ENCODE results near the gene COPS6.
A peak's percentile ranks its signal among the peaks of the same experiment; 100 is the strongest.

COPS6 gene

GRCh38 chr7:100088621-100089457 is at the start of gene COPS6:
TSS of gene COPS6 (plus strand) at chr7:100088969. CDS start at chr7:100088991, 22 bp downstream.
- DNase-seq (ENCODE audit: extremely low spot score) = peak; percentile 67
- ChIA-PET CTCF (no interaction called here), POLR2A (interaction anchor here (0.6 to 3.9 kb wide), 3 partner anchors 12 to 80 kb away, joined by 3 to 100 read pairs (median 4); partner anchors contain the start of genes AP4M1, GAL3ST4 and MCM7)
- TF ChIP-seq L3MBTL2 (conservative IDR thresholded peaks at IDR 0.05) = peak; percentile 85
- no peak for TF ChIP-seq ZNF384 (IDR thresholded peaks at IDR 0.05)

DNA sequence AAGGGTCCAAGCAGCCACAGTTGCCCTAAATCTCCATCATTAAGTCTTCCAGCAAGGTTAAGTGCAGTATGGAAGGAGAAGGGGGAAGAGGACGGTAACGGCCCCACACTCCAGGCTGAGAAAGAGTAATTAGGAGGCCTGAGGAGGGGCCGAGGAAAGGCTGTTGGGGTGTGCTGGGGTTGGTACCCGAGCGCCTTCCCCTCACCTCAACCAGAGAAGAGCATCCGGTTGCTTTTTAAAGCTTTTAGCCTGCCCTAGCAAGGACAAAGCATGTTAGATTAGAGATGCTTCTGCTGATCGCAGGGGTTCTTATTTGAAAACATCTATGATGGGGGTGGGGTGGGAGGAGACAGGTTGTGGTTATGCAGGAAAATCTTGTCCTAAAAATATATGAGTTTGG is 48.2 kb upstream of the COPS6 start:
- CTCF ChIA-PET = no interaction called here
- no peak for TF ChIP-seq L3MBTL2 (conservative IDR thresholded peaks at IDR 0.05)
- no peak for TF ChIP-seq LEF1 (IDR thresholded peaks at IDR 0.05; ENCODE audit: borderline replicate concordance)
- TF ChIP-seq HDGF (IDR thresholded peaks at IDR 0.05; ENCODE audit: borderline replicate concordance) = no peak
- TF ChIP-seq FOXA1 (IDR thresholded peaks at IDR 0.05) = no peak
- TF ChIP-seq ELF4 (IDR thresholded peaks at IDR 0.05) = no peak
- no peak for TF ChIP-seq SP1 (IDR thresholded peaks at IDR 0.05)
- TF ChIP-seq CTBP1 (IDR thresholded peaks at IDR 0.05; ENCODE audit: borderline replicate concordance) = no peak
- POLR2A ChIA-PET = no interaction called here
- no peak for DNase-seq (ENCODE audit: extremely low spot score)

GRCh38 chr7:100044718-100045117 is 44.1 kb upstream of the COPS6 start:
- DNase-seq (ENCODE audit: extremely low spot score) = no peak
- ChIA-PET POLR2A (no interaction called here), CTCF (no interaction called here)
- no peak for TF ChIP-seq ARNT (IDR thresholded peaks at IDR 0.05)

- no peak for DNase-seq (ENCODE audit: extremely low spot score)
- CTCF ChIA-PET = interaction anchor here (0.7 kb wide), 1 partner anchor 11 kb away, joined by 3 read pairs; no protein-coding TSS in a partner anchor
- TF ChIP-seq FOXK2 (IDR thresholded peaks at IDR 0.05) = no peak
- no peak for TF ChIP-seq PKNOX1 (IDR thresholded peaks at IDR 0.05)
- no peak for TF ChIP-seq ZNF384 (IDR thresholded peaks at IDR 0.05)
- TF ChIP-seq TARDBP (IDR thresholded peaks at IDR 0.05) = no peak
- TF ChIP-seq SP1 (IDR thresholded peaks at IDR 0.05) = no peak
- no peak for TF ChIP-seq FOXA1 (IDR thresholded peaks at IDR 0.05)
- no peak for TF ChIP-seq LEF1 (IDR thresholded peaks at IDR 0.05; ENCODE audit: borderline replicate concordance)
- TF ChIP-seq L3MBTL2 (conservative IDR thresholded peaks at IDR 0.05) = no peak
- no peak for TF ChIP-seq SUZ12 (IDR thresholded peaks at IDR 0.05)
- no peak for TF ChIP-seq CTBP1 (IDR thresholded peaks at IDR 0.05; ENCODE audit: borderline replicate concordance)
- POLR2A ChIA-PET = interaction anchor here (1.4 kb wide), 1 partner anchor 30 kb away, joined by 3 read pairs; no protein-coding TSS in a partner anchor
Observed at GRCh38 chr7:100048680-100049079, 40.1 kb upstream of the COPS6 start.

DNA sequence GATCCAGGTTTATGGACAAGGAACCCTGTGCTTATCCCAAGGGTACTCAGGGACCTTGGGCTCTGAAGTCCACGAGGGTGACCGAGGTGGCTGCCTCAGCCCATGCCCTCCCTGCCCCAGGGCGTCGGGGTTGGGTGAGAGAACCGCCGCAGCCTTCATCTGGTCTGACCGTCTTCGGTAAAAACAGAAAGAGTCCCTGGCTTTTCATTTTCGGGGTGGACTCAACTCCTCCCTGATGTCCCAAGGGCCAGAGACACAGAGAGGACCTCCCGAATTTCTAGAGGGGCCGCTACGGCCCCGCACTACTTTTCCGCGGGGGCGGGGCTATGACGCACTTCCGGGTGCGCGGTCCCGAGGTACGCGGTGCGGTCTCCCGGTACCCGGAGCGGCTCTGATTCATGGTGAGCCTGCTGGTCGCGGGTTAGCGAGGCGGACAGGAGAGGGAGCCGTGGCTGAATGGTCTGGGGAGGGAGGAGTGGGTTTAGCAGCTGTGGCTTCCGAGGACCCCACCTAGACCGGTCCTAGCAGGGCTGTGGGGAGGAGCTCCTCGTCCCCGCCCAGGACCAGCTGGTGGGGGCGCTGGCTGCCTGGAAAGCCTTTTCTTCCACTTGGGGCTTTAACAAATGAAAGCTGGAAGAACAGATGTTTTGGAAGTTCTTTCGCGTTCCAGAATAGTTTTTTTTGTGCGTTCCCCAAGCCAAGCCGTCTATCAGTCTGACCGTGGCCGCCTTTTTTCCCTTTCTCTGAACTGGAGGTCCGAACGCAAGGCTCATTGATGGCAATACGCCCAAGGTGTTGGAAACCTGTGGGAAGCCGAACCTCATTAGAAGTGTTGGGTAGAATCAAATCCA is 39.1 kb upstream of the COPS6 start, which contains the start of gene ZSCAN21:
Gene ZSCAN21 (plus strand): TSS at position 334 of the 851 bp plus-strand sequence. CDS start 7,233 bp downstream, outside the sequence.
- POLR2A ChIA-PET = interaction anchor here (0.6 to 1.9 kb wide), 13 partner anchors 9 to 59 kb away, joined by 3 to 12 read pairs (median 4); partner anchors contain the start of genes AP4M1, MCM7 and ZKSCAN1
- CTCF ChIA-PET = interaction anchor here (0.7 kb wide), 1 partner anchor 12 kb away, joined by 3 read pairs; no protein-coding TSS in a partner anchor
- peak; percentile 89 for DNase-seq (ENCODE audit: extremely low spot score)
- TF ChIP-seq ELF4 (IDR thresholded peaks at IDR 0.05) = peak; percentile 84
- TF ChIP-seq L3MBTL2 (conservative IDR thresholded peaks at IDR 0.05) = peak; percentile 89
- TF ChIP-seq BHLHE40 (IDR thresholded peaks at IDR 0.05; ENCODE audit: borderline replicate concordance) = no peak
- TF ChIP-seq PKNOX1 (IDR thresholded peaks at IDR 0.05) = no peak
- no peak for TF ChIP-seq SP1 (IDR thresholded peaks at IDR 0.05)
- no peak for TF ChIP-seq FOXM1 (IDR thresholded peaks at IDR 0.05; ENCODE audit: borderline replicate concordance)
- no peak for TF ChIP-seq CTBP1 (IDR thresholded peaks at IDR 0.05; ENCODE audit: borderline replicate concordance)
- no peak for TF ChIP-seq HDGF (IDR thresholded peaks at IDR 0.05; ENCODE audit: borderline replicate concordance)

DNA sequence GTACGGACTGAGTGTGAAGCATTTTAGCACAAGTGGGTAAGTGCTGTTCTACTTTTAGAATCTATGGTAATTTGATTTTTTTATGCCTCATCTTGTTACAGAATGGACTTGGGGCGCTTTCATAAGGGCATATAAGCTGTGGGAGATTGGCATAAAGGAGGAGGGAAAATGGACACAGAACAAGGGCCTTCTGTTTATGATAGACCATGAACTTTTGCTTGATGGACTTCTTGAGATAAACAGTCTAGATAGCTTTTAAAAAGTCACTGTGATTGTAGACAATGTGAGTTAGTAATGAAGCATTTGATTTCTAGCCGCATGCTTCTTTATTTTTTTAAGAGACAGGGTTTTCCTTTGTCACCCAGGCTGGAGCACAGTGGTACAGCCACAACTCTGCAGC is 37.2 kb upstream of the COPS6 start:
- ChIA-PET POLR2A (interaction anchor here (0.6 kb wide), 1 partner anchor 17 kb away, joined by 3 read pairs; no protein-coding TSS in a partner anchor), CTCF (interaction anchor here (0.9 to 1.4 kb wide), 2 partner anchors 58 to 61 kb away, joined by 3 to 5 read pairs; no protein-coding TSS in a partner anchor)
- TF ChIP-seq ARNT (IDR thresholded peaks at IDR 0.05) (no peak), SP1 (IDR thresholded peaks at IDR 0.05) (no peak), FOXA1 (IDR thresholded peaks at IDR 0.05) (no peak), HDGF (IDR thresholded peaks at IDR 0.05; ENCODE audit: borderline replicate concordance) (no peak), PKNOX1 (IDR thresholded peaks at IDR 0.05) (no peak), CTBP1 (IDR thresholded peaks at IDR 0.05; ENCODE audit: borderline replicate concordance) (no peak), FOXM1 (IDR thresholded peaks at IDR 0.05; ENCODE audit: borderline replicate concordance) (no peak), ZNF384 (IDR thresholded peaks at IDR 0.05) (no peak), SUZ12 (IDR thresholded peaks at IDR 0.05) (no peak)

More for the DNA sequence above, 37.2 kb upstream of the COPS6 start:
- no peak for DNase-seq (ENCODE audit: extremely low spot score)

All from HEK293T (cell line).